ENCODE measurements around the gene TUSC2.
"Not testable (repeated sequence)": the region's sequence is repeated elsewhere in the genome, so short reads cannot be mapped to it uniquely, and the experiment has no call there.

Gene TUSC2

GRCh38 chr3:50316657-50317242, 11.3 kb downstream of the TUSC2 start:
- no peak for FAIRE-seq

- no peak for FAIRE-seq
Observed at GRCh38 chr3:50314816-50315215, 13.2 kb downstream of the TUSC2 start.

- no peak for FAIRE-seq
Observed at GRCh38 chr3:50314342-50314741, 13.7 kb downstream of the TUSC2 start.

- FAIRE-seq: not testable (repeated sequence)
Observed at GRCh38 chr3:50312041-50312440, 16.0 kb downstream of the TUSC2 start.

GRCh38 chr3:50304601-50305000, 23.4 kb downstream of the TUSC2 start:
- no peak for FAIRE-seq

- FAIRE-seq: no peak
Observed at GRCh38 chr3:50303013-50303815, 24.8 kb downstream of the TUSC2 start, which contains the start of gene HYAL1. TSS of gene HYAL1 (minus strand) at chr3:50303574. CDS start at chr3:50302956, 618 bp downstream.

GRCh38 chr3:50302095-50303012, 25.7 kb downstream of the TUSC2 start:
- no peak for FAIRE-seq

GRCh38 chr3:50300681-50301254, 27.3 kb downstream of the TUSC2 start:
- no peak for FAIRE-seq

GRCh38 chr3:50299929-50300680, 27.9 kb downstream of the TUSC2 start:
- no peak for FAIRE-seq

- FAIRE-seq: peak; percentile 97
Observed at GRCh38 chr3:50299638-50299928, 28.4 kb downstream of the TUSC2 start.

- FAIRE-seq: no peak
Observed at GRCh38 chr3:50298836-50299637, 29.0 kb downstream of the TUSC2 start, which contains the start of the genes HYAL3 and NAA80. TSS of gene HYAL3 (minus strand) at chr3:50299405. CDS start at chr3:50295602, 3,803 bp downstream. TSS of gene NAA80 (minus strand) at chr3:50299405. CDS start at chr3:50297463, 1,942 bp downstream.

GRCh38 chr3:50297896-50298725, 29.9 kb downstream of the TUSC2 start:
- no peak for FAIRE-seq

GRCh38 chr3:50297384-50297775, 30.6 kb downstream of the TUSC2 start:
- FAIRE-seq: no peak

- FAIRE-seq: no peak
Observed at GRCh38 chr3:50296721-50297383, 31.2 kb downstream of the TUSC2 start.

GRCh38 chr3:50295553-50296431, 32.2 kb downstream of the TUSC2 start:
- FAIRE-seq: no peak

- FAIRE-seq: no peak
Observed at GRCh38 chr3:50294492-50295403, 33.3 kb downstream of the TUSC2 start.

GRCh38 chr3:50294089-50294488, 33.9 kb downstream of the TUSC2 start:
- FAIRE-seq: no peak
